SK-N-SH (cell line): ENCODE data around the gene TCEAL5.

Experiments used
- CTCF ChIP-seq: fragments of 200-600 bp; sonication (generic); IDR thresholded peaks from 2 replicates; pipeline ENCODE4 v1.6.1; 2017; ENCODE audit warnings: antibody characterized with exemption, mild to moderate bottlenecking, moderate library complexity
- FOXJ3 ChIP-seq: sonication (generic); formaldehyde crosslinking; IDR thresholded peaks from 2 replicates; pipeline ENCODE4 v1.5.1; 2020; ENCODE audit warnings: mild to moderate bottlenecking, missing genetic modification reagents

- no peak for TF ChIP-seq CTCF
- TF ChIP-seq FOXJ3 (CRISPR knock-in tag): no peak
Observed at GRCh38 chrX:103309860-103310554, 33.5 kb upstream of the TCEAL5 start.
